Stimulated activated CD4-positive, alpha-beta T cell treated with anti-CD3 and anti-CD28 coated beads, Interleukin-4, amount 100 ng/mL, for 24 hours (primary cell): ENCODE results near the gene COL3A1.

Experiments
- DNase-seq: peaks from one replicate; pipeline ENCODE4 v3.0.0-alpha.2; 2020

COL3A1 gene

GRCh38 chr2:188976545-188977268 lies 2.5 kb downstream of the COL3A1 start:
- no peak for DNase-seq

- DNase-seq: no peak
Measured at GRCh38 chr2:188977317-188977716, 3.1 kb downstream of the COL3A1 start.

GRCh38 chr2:188978291-188979081 lies 4.3 kb downstream of the COL3A1 start:
- no peak for DNase-seq

- no peak for DNase-seq
Measured at GRCh38 chr2:188979187-188980114, 5.3 kb downstream of the COL3A1 start.

- DNase-seq: no peak
Measured at GRCh38 chr2:188983427-188984064, 9.4 kb downstream of the COL3A1 start.

GRCh38 chr2:188984065-188984491 lies 9.9 kb downstream of the COL3A1 start:
- DNase-seq: no peak

- no peak for DNase-seq
Measured at GRCh38 chr2:188984680-188985079, 10.5 kb downstream of the COL3A1 start.

GRCh38 chr2:188986839-188987238 lies 12.7 kb downstream of the COL3A1 start:
- no peak for DNase-seq

- DNase-seq: no peak
Measured at GRCh38 chr2:188993247-188993646, 19.1 kb downstream of the COL3A1 start.

GRCh38 chr2:188997263-188997662 lies 23.1 kb downstream of the COL3A1 start:
- DNase-seq: no peak

GRCh38 chr2:189000221-189000620 lies 26.0 kb downstream of the COL3A1 start:
- DNase-seq: no peak

GRCh38 chr2:189002079-189002478 lies 27.9 kb downstream of the COL3A1 start:
- DNase-seq: no peak

GRCh38 chr2:189008555-189009262 lies 34.5 kb downstream of the COL3A1 start:
- DNase-seq: no peak

GRCh38 chr2:189010536-189010935 lies 36.4 kb downstream of the COL3A1 start:
- DNase-seq: no peak

- no peak for DNase-seq
Measured at GRCh38 chr2:189012351-189012750, 38.2 kb downstream of the COL3A1 start.

GRCh38 chr2:189013031-189013430 lies 38.9 kb downstream of the COL3A1 start:
- DNase-seq: no peak

- DNase-seq: no peak
Measured at GRCh38 chr2:189013671-189014448, 39.7 kb downstream of the COL3A1 start.

- no peak for DNase-seq
Measured at GRCh38 chr2:189014449-189015138, 40.4 kb downstream of the COL3A1 start.

GRCh38 chr2:189015359-189015758 lies 41.2 kb downstream of the COL3A1 start:
- no peak for DNase-seq

- no peak for DNase-seq
Measured at GRCh38 chr2:189016311-189016861, 42.2 kb downstream of the COL3A1 start.
